Transverse colon (tissue), 3 donors: ENCODE measurements around the gene RNU5D-1.

ENCODE experiments used
- POLR2A ChIP-seq: fragments of 450-650 bp; IDR thresholded peaks from one replicate; pipeline ENCODE4 v1.6.1; 2016; ENCODE audit warnings: antibody characterized with exemption, mild to moderate bottlenecking, moderate library complexity
- POLR2AphosphoS5 ChIP-seq, 3 donors: sonication (generic); formaldehyde crosslinking; IDR thresholded peaks; one replicate each; pipeline ENCODE4 v1.6.1; 2016; ENCODE audit warnings: antibody characterized with exemption in 3 of 3

DNA sequence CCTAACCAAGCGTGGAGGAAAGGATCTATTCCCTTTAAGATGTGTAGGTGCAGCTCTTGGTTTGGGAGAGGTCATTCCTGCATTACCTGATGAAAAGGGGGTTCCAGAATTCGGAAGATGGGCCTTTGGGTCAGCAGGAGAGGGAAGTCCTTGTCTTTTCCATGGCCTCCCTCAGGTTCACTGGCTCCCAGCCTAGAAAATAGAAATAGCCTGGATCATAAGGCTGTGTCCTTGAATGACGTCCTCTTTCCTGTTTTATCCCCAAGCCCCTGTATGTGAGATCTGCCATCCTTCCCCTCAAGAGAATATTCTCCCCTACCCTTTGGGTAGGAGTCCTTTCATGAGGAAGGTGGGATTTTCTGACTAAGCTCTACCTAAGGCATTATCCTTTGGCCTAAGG, 29.9 kb upstream of the RNU5D-1 start:
- TF ChIP-seq POLR2A (no peak), POLR2AphosphoS5 (IDR thresholded peaks at IDR 0.05) (no peak)
